ENCODE results near the gene REG1A. TPM values are rescaled to one million over a fixed set of nuclear protein-coding genes. Genes with fewer than 3 reads are reported as not detected.

REG1A gene
- polyA plus RNA-seq, 1 donor (not counting 4 experiments of a cell fraction or from before 2014, with no cell fraction given) = not detected

GRCh38 chr2:79084495-79085135 is 35.7 kb upstream of the REG1A start:
- dilution Hi-C loops (cut with MboI; ENCODE audit: extremely low pct_ligation_motif_present, low sequenced_read_pairs) = no loop called here
- Histone ChIP-seq H3K9me1 (ENCODE audit: control insufficient read depth, extremely low read depth, insufficient read depth, low read length) (no peaks in the 10 kb centered on the region), H3K4me3 (ENCODE audit: control insufficient read depth in 2 of 3, extremely low read depth in 1 of 3, insufficient read depth in 2 of 3, low read depth in 1 of 3, low read length in 3 of 3) (no peak overlapping the region), H3K9me3 (ENCODE audit: control insufficient read depth, low read depth, low read length) (no peaks in the 10 kb centered on the region), H4K20me1 (ENCODE audit: control insufficient read depth, extremely low read depth, insufficient read depth, low read length) (no peaks in the 10 kb centered on the region), H3K27me3 (ENCODE audit: control insufficient read depth, extremely low read depth, insufficient read depth, low read length) (no peaks in the 10 kb centered on the region), H3K4me2 (ENCODE audit: control insufficient read depth, extremely low read depth, insufficient read depth, low read depth, low read length) (no peak overlapping the region), H3K9ac (ENCODE audit: control insufficient read depth, extremely low read depth, insufficient read depth, low read length) (no peak overlapping the region), H3K27ac (ENCODE audit: control insufficient read depth, insufficient read depth, low read length) (no peak overlapping the region), H3K36me3 (ENCODE audit: control insufficient read depth in 2 of 2, extremely low read depth in 1 of 2, insufficient read depth in 2 of 2, low read length in 2 of 2) (no peaks in the 10 kb centered on the region), H3K79me2 (ENCODE audit: control insufficient read depth, insufficient read depth, low read length) (no peaks in the 10 kb centered on the region), H2AFZ (ENCODE audit: control insufficient read depth, low read length) (no peak overlapping the region), H3K4me1 (ENCODE audit: control insufficient read depth, extremely low read depth, insufficient read depth, low read length) (no peaks in the 10 kb centered on the region)
- TF ChIP-seq CTCF (optimal IDR thresholded peaks at IDR 0.05 in 1 of 3, IDR thresholded peaks at IDR 0.05 in 1 of 3, conservative IDR thresholded peaks at IDR 0.05 in 1 of 3; ENCODE audit: extremely low read depth in 1 of 3, insufficient read depth in 2 of 3, low read length in 3 of 3) (no peak), EZH2 (IDR thresholded peaks at IDR 0.05; ENCODE audit: low read length) (no peak)
- DNase-seq (ENCODE audit: low read depth, low spot score) (no peak), FAIRE-seq (no peak)

DNA sequence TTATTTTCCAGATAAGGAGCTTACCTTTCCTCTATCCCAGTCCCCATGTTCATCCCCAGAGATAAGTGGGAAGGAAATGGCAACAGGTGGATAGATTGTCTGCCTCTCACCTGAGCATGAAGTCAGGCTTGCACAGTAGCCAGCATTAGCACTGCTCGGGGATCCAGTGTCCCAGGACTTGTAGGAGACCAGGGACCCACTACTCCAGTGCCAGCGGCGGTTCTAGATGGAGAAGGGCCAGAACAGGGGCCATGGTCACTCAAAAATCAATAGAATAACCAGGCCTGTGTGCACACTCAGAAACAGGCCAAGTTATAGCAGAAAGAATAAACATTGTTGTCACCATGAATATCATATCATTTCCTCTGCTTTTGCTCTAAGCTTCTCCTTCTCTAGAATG is 34.9 kb upstream of the REG1A start:
- H3K4me3 ChIP-seq (ENCODE audit: control insufficient read depth in 2 of 3, extremely low read depth in 1 of 3, insufficient read depth in 2 of 3, low read depth in 1 of 3, low read length in 3 of 3) = no peak overlapping the region
- no peak overlapping the region for H3K9ac ChIP-seq (ENCODE audit: control insufficient read depth, extremely low read depth, insufficient read depth, low read length)
- TF ChIP-seq EZH2 (IDR thresholded peaks at IDR 0.05; ENCODE audit: low read length) = no peak
- H3K27ac ChIP-seq (ENCODE audit: control insufficient read depth, insufficient read depth, low read length) = no peak overlapping the region
- dilution Hi-C loops (cut with MboI; ENCODE audit: extremely low pct_ligation_motif_present, low sequenced_read_pairs) = no loop called here
- H2AFZ ChIP-seq (ENCODE audit: control insufficient read depth, low read length) = no peak overlapping the region
- no peaks in the 10 kb centered on the region for H3K9me1 ChIP-seq (ENCODE audit: control insufficient read depth, extremely low read depth, insufficient read depth, low read length)
- no peaks in the 10 kb centered on the region for H4K20me1 ChIP-seq (ENCODE audit: control insufficient read depth, extremely low read depth, insufficient read depth, low read length)
- no peaks in the 10 kb centered on the region for H3K36me3 ChIP-seq (ENCODE audit: control insufficient read depth in 2 of 2, extremely low read depth in 1 of 2, insufficient read depth in 2 of 2, low read length in 2 of 2)
- H3K79me2 ChIP-seq (ENCODE audit: control insufficient read depth, insufficient read depth, low read length) = no peaks in the 10 kb centered on the region
- H3K4me1 ChIP-seq (ENCODE audit: control insufficient read depth, extremely low read depth, insufficient read depth, low read length) = no peaks in the 10 kb centered on the region
- FAIRE-seq = no peak
- DNase-seq (ENCODE audit: low read depth, low spot score) = no peak
- no peak overlapping the region for H3K4me2 ChIP-seq (ENCODE audit: control insufficient read depth, extremely low read depth, insufficient read depth, low read depth, low read length)
- H3K27me3 ChIP-seq (ENCODE audit: control insufficient read depth, extremely low read depth, insufficient read depth, low read length) = no peaks in the 10 kb centered on the region
- no peaks in the 10 kb centered on the region for H3K9me3 ChIP-seq (ENCODE audit: control insufficient read depth, low read depth, low read length)

DNA sequence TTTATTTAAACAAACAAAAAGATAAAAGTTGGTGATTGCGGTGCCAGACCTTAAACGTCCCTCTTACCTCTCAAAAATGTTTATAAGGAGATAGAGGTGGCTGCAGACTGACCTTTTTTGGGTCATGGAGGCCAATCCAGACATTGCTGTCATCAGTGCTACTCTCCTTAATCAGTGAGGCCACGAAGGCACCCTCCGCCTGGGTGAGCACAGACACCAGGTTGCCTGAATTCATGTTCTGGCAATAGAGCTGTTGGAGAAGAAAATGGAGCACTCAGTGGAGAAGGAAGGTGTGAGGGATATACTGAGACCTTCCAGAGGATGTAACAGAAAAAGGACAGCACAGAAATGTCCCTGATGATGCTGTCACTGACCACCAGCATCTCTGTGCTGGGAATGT is 34.0 kb upstream of the REG1A start:
- no peak overlapping the region for H3K4me2 ChIP-seq (ENCODE audit: control insufficient read depth, extremely low read depth, insufficient read depth, low read depth, low read length)
- H3K79me2 ChIP-seq (ENCODE audit: control insufficient read depth, insufficient read depth, low read length) = no peaks in the 10 kb centered on the region
- TF ChIP-seq CTCF (optimal IDR thresholded peaks at IDR 0.05 in 1 of 3, IDR thresholded peaks at IDR 0.05 in 1 of 3, conservative IDR thresholded peaks at IDR 0.05 in 1 of 3; ENCODE audit: extremely low read depth in 1 of 3, insufficient read depth in 2 of 3, low read length in 3 of 3) (no peak), EZH2 (IDR thresholded peaks at IDR 0.05; ENCODE audit: low read length) (no peak)
- H3K9ac ChIP-seq (ENCODE audit: control insufficient read depth, extremely low read depth, insufficient read depth, low read length) = no peak overlapping the region
- H3K9me3 ChIP-seq (ENCODE audit: control insufficient read depth, low read depth, low read length) = no peaks in the 10 kb centered on the region
- no peak for FAIRE-seq
- no peaks in the 10 kb centered on the region for H3K27me3 ChIP-seq (ENCODE audit: control insufficient read depth, extremely low read depth, insufficient read depth, low read length)
- H2AFZ ChIP-seq (ENCODE audit: control insufficient read depth, low read length) = no peak overlapping the region
- no peaks in the 10 kb centered on the region for H3K4me1 ChIP-seq (ENCODE audit: control insufficient read depth, extremely low read depth, insufficient read depth, low read length)
- dilution Hi-C loops (cut with MboI; ENCODE audit: extremely low pct_ligation_motif_present, low sequenced_read_pairs) = no loop called here
- DNase-seq (ENCODE audit: low read depth, low spot score) = no peak
- H3K9me1 ChIP-seq (ENCODE audit: control insufficient read depth, extremely low read depth, insufficient read depth, low read length) = no peaks in the 10 kb centered on the region
- no peak overlapping the region for H3K4me3 ChIP-seq (ENCODE audit: control insufficient read depth in 2 of 3, extremely low read depth in 1 of 3, insufficient read depth in 2 of 3, low read depth in 1 of 3, low read length in 3 of 3)
- no peaks in the 10 kb centered on the region for H4K20me1 ChIP-seq (ENCODE audit: control insufficient read depth, extremely low read depth, insufficient read depth, low read length)
- no peak overlapping the region for H3K27ac ChIP-seq (ENCODE audit: control insufficient read depth, insufficient read depth, low read length)
- no peaks in the 10 kb centered on the region for H3K36me3 ChIP-seq (ENCODE audit: control insufficient read depth in 2 of 2, extremely low read depth in 1 of 2, insufficient read depth in 2 of 2, low read length in 2 of 2)
